HG03196 (cell line): ENCODE data around the gene EN2.

Experiments
- ATAC-seq: cut with Tn5 transposase; IDR thresholded peaks from one replicate; pipeline ENCODE4 v1.9.1; 2021; ENCODE audit not compliant: unreplicated experiment

EN2 gene

DNA sequence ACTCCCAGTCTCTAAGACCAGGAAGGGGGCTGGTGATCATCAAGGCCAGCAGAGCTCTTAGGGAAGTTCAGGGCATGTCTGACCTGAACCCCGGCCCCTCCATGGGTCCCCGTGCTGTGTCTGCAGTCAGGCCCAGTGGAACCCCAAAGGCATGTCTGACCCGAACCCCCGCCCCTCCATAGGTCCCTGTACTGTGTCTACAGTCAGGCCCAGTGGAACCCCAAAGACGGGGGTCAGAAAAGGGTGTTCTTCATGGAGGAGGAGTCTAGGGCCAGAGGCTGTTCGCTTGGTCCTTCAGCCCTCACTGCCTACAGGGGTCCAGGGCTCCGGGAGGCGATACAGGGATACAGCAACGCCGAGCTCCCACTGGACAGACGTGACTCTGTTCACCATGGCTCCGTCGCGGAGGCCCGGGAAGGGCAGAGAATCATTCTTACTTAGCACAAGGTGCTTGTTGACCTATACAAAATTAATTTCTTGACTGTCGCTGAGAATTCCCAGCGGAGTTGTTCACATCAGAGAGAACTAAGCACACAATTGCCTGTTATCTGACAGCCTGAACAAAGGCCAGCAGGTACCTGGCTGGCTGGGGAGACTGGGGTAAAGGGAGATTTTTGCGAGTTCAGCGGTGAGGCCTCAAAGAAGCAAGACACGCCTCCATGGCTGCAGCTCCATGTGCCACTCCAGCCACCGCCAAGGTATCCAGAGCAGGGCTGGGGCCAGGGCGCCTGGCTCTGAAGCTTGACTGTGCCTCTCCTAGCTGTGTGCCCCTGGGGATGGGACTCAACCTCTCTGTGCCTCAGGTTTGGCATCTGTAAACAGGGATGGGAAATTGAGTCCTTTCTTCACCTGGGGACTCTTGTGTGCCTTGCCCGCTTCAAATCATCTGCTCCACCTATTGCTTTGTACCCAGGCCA is 26.8 kb downstream of the EN2 start:
- no peak for ATAC-seq

DNA sequence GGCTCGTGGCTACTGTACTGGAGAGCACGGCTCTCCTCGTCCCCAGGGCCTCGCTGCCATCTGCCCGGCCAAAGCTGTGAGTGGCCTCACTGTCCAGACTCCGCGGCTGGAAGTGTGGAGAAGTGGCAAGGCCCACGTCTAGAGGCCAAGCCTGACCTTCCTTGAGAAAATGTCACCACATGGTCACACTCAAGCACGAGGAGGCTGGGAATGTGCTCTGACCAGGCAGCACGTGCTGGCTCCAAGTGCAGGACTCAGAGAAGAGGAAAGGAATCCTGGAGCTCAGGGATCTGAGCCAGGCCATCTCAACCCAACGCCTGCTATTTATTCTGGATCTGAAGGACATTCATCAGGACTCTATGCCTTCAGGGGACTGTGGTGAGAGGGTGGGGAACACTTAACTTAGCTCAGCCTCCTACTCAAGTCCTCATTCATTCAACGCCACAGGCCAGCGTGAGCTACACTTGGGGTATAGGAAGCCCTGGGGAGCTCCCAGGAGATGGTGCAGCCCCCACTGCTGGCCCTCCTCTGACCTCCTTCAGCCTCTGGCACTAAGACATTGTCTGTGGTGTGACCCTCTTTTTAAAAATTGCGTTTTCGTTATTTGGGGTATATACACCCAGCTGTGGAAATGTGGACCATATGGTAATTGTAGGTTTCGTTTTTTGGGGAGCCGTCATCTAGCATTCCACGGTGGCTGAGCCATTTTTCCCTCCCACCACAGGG is 29.0 kb downstream of the EN2 start:
- ATAC-seq, result no peak

DNA sequence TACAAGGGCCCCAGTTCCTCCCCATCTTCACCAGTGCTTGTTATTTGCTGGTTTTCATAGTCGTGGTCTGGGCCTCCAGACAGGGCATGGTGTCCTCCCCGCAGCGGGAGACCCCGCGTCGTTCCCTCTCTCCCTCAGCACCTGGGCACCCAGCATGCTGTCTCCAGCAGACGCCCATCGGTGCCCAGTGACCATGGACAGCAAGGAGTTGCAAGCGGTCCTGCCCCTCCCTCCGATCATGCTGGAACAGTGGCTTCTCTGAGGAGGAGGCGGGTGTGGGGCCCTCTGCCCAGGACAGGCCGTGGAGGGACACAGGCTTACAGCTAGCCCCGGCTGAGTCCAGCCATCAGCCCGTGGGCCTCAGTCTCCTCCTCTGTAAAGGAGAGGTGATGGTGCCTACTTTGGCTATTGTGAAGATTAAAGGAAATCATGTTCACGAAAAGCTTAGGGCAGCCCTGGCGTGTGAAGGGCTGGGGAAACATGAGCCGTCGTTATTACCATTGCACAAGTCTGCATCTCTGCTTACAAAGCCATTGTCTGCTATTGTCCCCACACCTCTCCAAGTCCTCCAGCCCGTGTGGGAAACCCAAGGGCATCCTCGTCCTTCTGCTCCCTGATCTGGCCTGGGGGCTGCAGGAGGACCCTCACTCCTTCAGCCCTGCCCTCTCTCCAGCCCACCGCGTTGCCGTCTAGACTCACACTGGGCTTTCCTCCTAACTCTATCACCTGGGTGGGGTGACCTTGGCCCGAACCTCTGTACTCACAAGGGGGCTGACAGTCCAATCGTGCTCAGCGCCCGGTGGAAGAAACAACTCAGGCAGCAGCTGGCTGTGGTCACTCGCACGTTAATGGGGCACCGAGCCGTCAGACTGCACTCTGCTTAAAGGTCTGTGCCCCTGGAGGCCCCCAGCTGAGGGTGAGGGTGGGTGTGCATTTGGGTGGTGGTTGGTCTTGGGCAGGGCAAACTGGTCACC is 29.9 kb downstream of the EN2 start:
- ATAC-seq, result no peak

DNA sequence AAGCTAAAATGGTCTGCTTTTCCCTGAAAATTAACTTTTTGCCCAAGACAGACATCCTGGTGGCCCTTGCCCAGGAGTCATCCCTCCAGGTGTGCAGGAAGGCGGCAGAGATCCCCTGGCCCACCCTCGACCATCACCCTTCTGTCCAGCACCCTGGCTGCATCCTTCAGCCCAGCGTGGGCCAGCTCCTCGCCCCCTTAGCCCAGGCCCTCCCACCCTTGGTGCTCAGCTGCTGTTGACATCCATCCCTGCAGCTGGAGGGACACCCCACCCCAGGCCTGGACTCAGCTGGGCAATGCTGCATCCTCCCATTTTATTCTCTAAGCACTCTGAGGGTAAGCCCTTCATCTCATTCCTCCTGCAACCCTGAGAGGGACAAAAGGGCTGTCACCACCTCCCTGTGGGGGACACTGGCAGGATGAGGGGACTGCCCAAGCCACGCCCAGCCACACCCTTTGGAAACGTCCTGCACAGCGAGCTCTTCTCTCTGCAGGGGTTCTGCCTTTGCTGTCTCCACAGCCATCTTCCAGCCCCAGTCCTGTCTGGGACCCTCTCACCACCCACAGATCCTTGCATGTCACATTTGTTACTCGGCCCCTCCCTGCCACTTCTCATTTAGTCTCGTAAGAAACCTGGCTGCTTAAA is 30.7 kb downstream of the EN2 start:
- ATAC-seq, result no peak

- ATAC-seq, result no peak
Observed at GRCh38 chr7:155489158-155489840, 31.4 kb downstream of the EN2 start.

GRCh38 chr7:155489862-155490696 is 32.1 kb downstream of the EN2 start:
- no peak for ATAC-seq

DNA sequence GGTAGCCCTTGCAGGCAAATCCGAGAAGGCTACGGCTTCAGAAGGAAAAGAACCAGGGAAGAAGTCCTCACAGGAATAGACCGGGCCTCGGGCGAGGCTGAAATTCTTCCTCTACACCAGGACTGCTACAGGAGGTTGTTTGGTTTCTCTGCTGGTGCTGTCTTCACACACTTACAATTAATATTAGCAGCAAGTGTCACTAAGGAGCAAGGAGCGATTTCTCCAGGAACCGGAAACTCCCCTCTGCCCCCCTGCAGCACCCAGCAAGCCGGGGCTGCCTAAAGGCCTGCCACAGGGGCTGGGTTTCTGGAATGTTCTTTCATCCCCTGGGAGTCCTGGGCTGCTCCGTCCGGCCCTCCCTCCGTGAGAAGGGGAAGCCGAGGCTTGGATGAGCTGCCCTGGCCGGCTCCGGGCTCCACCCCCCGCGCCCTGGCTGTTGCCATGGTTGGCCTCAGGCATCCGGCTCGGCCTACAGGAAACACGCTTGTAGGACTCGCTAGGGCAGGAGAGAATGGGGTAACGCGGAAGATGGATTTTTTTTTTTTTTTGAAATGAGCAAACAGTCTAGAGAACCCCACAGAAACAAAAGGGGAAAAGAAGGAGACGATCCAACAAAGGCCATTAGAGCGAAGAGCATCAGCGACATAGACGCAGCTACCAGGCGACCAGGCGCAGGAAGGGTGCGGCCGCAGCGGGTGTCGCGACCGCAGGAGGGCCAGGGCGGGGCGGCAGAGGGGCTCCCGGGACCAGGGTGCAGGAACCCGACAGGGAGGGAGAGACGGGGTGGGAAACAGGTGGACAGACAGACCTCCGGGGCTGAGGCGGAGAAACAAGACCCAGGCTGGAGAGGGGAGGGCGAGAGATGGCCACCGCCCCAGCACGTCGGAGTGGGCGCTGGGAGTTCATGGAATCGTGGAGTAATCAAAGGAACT is 33.0 kb downstream of the EN2 start:
- ATAC-seq, result peak; percentile 96

DNA sequence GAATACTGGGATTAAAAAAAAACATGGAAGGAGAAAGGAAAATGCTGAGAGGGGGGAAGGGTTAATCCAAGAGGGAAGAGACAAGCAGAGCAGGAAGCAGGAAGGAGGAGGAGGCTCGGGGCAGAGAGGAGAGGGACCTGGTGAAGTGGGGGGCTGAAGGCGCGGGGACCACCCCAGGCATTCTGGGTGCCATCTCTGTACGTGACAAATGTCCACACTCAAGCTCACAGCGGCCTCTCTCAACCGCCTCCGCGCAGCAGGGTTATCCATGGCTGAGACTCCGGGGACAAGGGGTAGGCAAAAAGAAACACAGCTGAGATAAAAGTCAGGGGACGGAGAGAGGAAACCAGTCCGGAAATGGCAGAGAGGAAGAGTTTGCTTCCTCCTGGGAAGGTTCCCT is 33.9 kb downstream of the EN2 start:
- ATAC-seq, result no peak

GRCh38 chr7:155493744-155494538 is 36.0 kb downstream of the EN2 start:
- ATAC-seq, result no peak

DNA sequence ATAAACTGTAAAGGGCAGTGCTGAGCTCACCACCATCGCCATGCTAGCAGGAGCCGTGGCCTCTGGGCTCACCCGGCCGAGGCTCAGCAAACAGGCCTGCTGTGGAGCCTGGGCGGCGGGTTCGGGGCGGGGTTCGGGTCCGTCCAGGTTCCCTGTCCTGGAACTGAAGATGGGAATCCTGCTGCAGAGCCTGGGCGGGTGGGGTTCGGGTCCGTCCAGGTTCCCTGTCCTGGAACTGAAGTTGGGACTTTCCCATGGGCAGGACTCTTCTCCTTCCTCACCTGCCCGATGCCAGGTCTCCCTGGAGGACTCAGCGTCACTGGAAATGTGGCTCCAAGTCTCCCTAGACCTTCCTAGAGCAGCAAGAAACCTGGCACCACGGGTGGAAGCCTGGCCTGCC is 36.6 kb downstream of the EN2 start:
- no peak for ATAC-seq

DNA sequence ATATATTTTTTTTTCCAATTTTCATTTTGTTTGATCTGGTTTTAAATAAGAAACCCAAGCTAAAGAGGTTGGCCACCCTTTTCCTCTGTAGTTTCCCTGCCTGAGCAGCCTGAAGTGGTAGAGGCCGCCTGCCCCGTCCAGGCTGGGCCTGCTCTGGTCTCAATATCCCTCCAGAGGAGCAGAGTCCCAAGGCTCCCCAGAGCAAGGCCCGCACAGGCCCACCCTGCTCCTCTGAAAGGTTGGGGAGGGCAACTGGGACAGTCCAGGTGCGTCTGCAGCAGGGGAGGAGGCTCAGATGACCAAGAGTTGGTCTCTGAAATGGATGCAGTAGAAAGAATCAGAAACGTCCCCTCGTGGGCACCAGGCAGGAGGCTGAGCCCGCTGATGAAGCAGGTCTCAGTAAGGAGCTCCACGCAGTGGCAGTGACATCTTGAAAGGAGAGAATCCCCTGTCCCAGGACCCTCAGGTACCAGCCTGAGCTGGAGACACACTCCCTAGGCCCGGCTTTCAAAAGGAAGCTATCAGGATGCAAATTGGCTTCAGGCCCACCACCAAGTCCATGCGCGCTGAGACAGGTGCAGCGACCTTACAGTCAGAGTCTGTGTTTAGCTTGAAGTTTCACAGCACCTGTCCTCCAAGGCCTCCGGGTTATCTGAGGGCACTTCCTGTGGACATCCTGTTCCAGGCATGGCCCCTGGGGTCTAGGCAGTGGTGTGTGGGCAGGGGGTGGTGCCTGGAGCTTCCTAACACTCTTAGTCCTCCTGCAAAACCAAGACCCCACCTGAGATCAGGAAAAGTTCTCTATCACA is 37.7 kb downstream of the EN2 start:
- ATAC-seq, result no peak

DNA sequence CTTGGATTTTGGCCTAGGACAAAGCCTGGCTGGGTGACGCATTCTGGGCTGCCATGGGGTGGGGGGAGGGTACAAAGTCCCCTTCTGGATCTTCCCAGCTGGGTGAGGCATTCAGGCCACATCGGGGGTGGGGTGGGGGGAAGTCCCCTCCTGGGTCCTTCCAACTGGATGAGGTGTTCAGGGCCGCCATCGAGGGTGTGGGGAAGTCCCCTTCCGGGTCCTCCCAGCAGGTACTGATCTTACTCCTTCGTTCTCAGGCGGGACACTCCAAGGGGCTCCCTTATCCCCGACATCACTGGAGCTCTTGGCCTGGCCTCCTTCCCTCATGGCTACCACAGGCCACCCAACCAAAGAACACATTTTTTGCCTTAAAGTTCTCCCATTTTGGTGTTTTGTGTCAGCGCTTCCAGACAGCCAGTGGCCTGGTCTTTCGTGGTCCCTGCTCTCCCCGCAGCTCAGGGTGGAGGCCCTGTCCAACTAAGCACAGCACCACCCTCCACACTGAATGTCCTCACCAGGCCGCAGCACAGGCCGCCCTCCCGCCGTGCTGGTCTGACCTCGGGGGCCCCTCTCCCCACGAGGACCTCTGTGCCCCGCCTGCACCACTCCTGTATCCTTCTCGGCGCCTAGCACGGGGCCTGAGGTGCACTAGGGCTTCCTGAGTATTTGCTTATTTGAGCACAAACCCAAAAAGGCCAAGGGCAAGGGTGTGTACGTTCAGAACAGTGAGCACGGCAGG is 38.5 kb downstream of the EN2 start:
- no peak for ATAC-seq

GRCh38 chr7:155497149-155497901 is 39.4 kb downstream of the EN2 start:
- ATAC-seq, result no peak

DNA sequence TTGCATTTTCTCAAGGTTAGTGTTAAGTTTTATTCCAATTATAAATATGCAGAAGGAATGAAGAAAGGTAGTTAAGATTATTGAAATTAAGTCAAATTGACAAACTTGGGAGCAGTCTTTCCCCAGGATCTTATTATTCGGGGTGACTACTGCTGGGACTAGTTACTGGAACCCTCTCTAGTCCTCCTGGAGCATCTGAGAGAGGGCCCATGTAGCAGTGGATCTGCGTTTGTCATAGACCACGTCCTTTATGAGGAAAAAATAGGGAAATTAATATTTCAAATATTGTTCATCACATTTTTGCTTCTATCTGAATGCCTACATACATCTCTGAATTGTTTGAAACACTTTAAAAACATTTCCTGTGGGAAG is 47.5 kb downstream of the EN2 start:
- no peak for ATAC-seq

- no peak for ATAC-seq
Observed at GRCh38 chr7:155506854-155507337, 49.0 kb downstream of the EN2 start.
